HCT116 (cell line): Measurements from ENCODE around the gene NOP14. TPM values are rescaled to one million over a fixed set of nuclear protein-coding genes. Genes with fewer than 3 reads are reported as not detected.

ENCODE experiments used
- ATAC-seq: fragments of 200-7000 bp; cut with Tn5 transposase; 2 replicates; pipeline ENCODE4 v1.9.1; 2020; ENCODE audit warnings: mild to moderate bottlenecking, moderate library complexity
- BruUV-seq: library from RNA; stranded (reverse); fragments of 400-500 nt; replicated peaks from 2 replicates; lab custom pipeline; 2021; lab: Mats Ljungman, UMichigan
- CTCF ChIA-PET: fragments of 300-600 bp; sonication (Branson Sonifier 250); formaldehyde crosslinking; loops from one replicate; lab custom pipeline; 2021; ENCODE audit warnings: antibody characterized with exemption; lab: Charles Lee
- POLR2A ChIA-PET: fragments of 300-600, 350-600 bp; sonication (Branson Sonifier 250); formaldehyde crosslinking; loops from one replicate; lab custom pipeline; 2021; ENCODE audit warnings: antibody characterized with exemption; lab: Charles Lee
- RAD21 ChIA-PET, 2 experiments: fragments of 300-600 bp; sonication (Branson Sonifier 250); formaldehyde crosslinking; loops; one replicate each; lab custom pipeline; 2023; ENCODE audit warnings: low total read pairs in 2 of 2; ENCODE audit not compliant: uncharacterized antibody in 2 of 2, unreplicated experiment in 2 of 2, low non-redundant PET in 1 of 2; lab: Charles Lee
- DNase-seq: peaks from one replicate; pipeline ENCODE4 v3.0.0-alpha.2; 2010; ENCODE audit warnings: low read depth, low spot score
- H2AFZ ChIP-seq: fragments of 200-600 bp; shearing (Covaris generic), sonication (generic); 2 replicates; pipeline ENCODE4 v1.6.1; 2017; ENCODE audit warnings: low read depth, mixed run types, mixed read lengths, antibody characterized with exemption, low read length; ENCODE audit not compliant: poor library complexity, severe bottlenecking
- H3K27ac ChIP-seq: 2 replicates; pipeline ENCODE4 v1.5.1; 2012; ENCODE audit warnings: low read depth, low read length
- H3K27me3 ChIP-seq: fragments of 200-600 bp; sonication (generic); 2 replicates; pipeline ENCODE4 v1.6.1; 2016; ENCODE audit warnings: mixed run types, low read length, mixed read lengths; ENCODE audit not compliant: insufficient read depth
- H3K36me3 ChIP-seq, 2 experiments: fragments of 200-500 bp in 1 of 2; fragments of 200-600 bp in 1 of 2; sonication (Bioruptor generic) in 1 of 2; sonication (generic) in 1 of 2; 2 replicates each; pipeline versions ENCODE4 v1.5.1 to v1.6.1; 2014 to 2016; ENCODE audit warnings: low read length in 2 of 2, inconsistent platforms in 1 of 2, mixed read lengths in 1 of 2, mixed run types in 1 of 2; ENCODE audit not compliant: insufficient read depth in 2 of 2, control insufficient read depth in 1 of 2
- H3K4me1 ChIP-seq, 2 experiments: fragments of 200-600 bp in 1 of 2; sonication (generic) in 1 of 2; 2 replicates each; pipeline versions ENCODE4 v1.5.1 to v1.6.1; 2012 to 2017; ENCODE audit warnings: low read length in 2 of 2, inconsistent platforms in 1 of 2, mild to moderate bottlenecking in 1 of 2, mixed read lengths in 1 of 2, mixed run types in 1 of 2, moderate library complexity in 1 of 2; ENCODE audit not compliant: insufficient read depth in 2 of 2, control insufficient read depth in 1 of 2
- H3K4me2 ChIP-seq: fragments of 200-600 bp; sonication (generic); 2 replicates; pipeline ENCODE4 v1.6.1; 2017; ENCODE audit warnings: mixed run types, low read length, mixed read lengths
- H3K4me3 ChIP-seq, 2 experiments: fragments of 200-600 bp in 1 of 2; sonication (generic) in 1 of 2; replicated peaks in 1 of 2; 2 replicates each; pipeline ENCODE4 v1.5.1; 2011 to 2016; ENCODE audit warnings: low read length in 2 of 2, control low read depth in 1 of 2, low read depth in 1 of 2, mild to moderate bottlenecking in 1 of 2, mixed read lengths in 1 of 2, mixed run types in 1 of 2
- H3K79me2 ChIP-seq: fragments of 200-600 bp; sonication (generic); 2 replicates; pipeline ENCODE4 v1.6.1; 2017; ENCODE audit warnings: mild to moderate bottlenecking, mixed run types, low read length, moderate library complexity, mixed read lengths; ENCODE audit not compliant: insufficient read depth
- H3K9ac ChIP-seq: fragments of 200-600 bp; sonication (generic); 2 replicates; pipeline ENCODE4 v1.6.1; 2016; ENCODE audit warnings: low read length, mixed read lengths
- H3K9me2 ChIP-seq: fragments of 200-600 bp; sonication (generic), shearing (Covaris generic); 2 replicates; pipeline ENCODE4 v1.6.1; 2017; ENCODE audit warnings: mixed run types, mild to moderate bottlenecking, moderate library complexity; ENCODE audit not compliant: insufficient read depth
- H3K9me3 ChIP-seq, 2 experiments: fragments of 200-500 bp in 1 of 2; fragments of 200-600 bp in 1 of 2; sonication (Bioruptor generic) in 1 of 2; sonication (generic) in 1 of 2; 2 replicates each; pipeline ENCODE4 v1.6.1; 2014 to 2017; ENCODE audit warnings: low read length in 2 of 2, mixed read lengths in 2 of 2, inconsistent platforms in 1 of 2, low read depth in 1 of 2, mild to moderate bottlenecking in 1 of 2, mixed run types in 1 of 2, moderate library complexity in 1 of 2; ENCODE audit not compliant: control insufficient read depth in 1 of 2, insufficient read depth in 1 of 2
- H4K20me1 ChIP-seq: fragments of 200-600 bp; sonication (generic), shearing (Covaris generic); 2 replicates; pipeline ENCODE4 v1.6.1; 2017; ENCODE audit warnings: mixed run types, mild to moderate bottlenecking, moderate library complexity; ENCODE audit not compliant: insufficient read depth
- CEBPB ChIP-seq: IDR thresholded peaks from 2 replicates; pipeline ENCODE4 v1.6.1; 2012; ENCODE audit warnings: low read depth
- EGR1 ChIP-seq: IDR thresholded peaks from 2 replicates; pipeline ENCODE4 v1.6.1; 2012; ENCODE audit warnings: low read depth
- ELF1 ChIP-seq: IDR thresholded peaks from 2 replicates; pipeline ENCODE4 v1.6.1; 2012; ENCODE audit warnings: low read depth, borderline replicate concordance
- EZH2 ChIP-seq: fragments of 200-600 bp; sonication (generic); IDR thresholded peaks from 2 replicates; pipeline ENCODE4 v1.6.1; 2017; ENCODE audit warnings: antibody characterized with exemption, mixed run types
- FOSL1 ChIP-seq: IDR thresholded peaks from 2 replicates; pipeline ENCODE4 v1.6.1; 2012; ENCODE audit warnings: low read depth
- JUND ChIP-seq: IDR thresholded peaks from 2 replicates; pipeline ENCODE4 v1.6.1; 2012
- POLR2A ChIP-seq: IDR thresholded peaks from 2 replicates; pipeline ENCODE4 v1.7.0; 2011; ENCODE audit warnings: borderline replicate concordance; ENCODE audit not compliant: insufficient read depth, insufficient read length; ENCODE audit errors: extremely low read depth
- SP1 ChIP-seq: IDR thresholded peaks from 2 replicates; pipeline ENCODE4 v1.6.1; 2012; ENCODE audit warnings: low read depth
- SRF ChIP-seq: IDR thresholded peaks from 2 replicates; pipeline ENCODE4 v1.6.1; 2012; ENCODE audit warnings: low read depth
- TCF7L2 ChIP-seq: IDR thresholded peaks from 2 replicates; pipeline ENCODE4 v1.7.0; 2011; ENCODE audit warnings: borderline replicate concordance, inconsistent platforms; ENCODE audit not compliant: insufficient read depth, insufficient read length; ENCODE audit errors: extremely low read depth
- YY1 ChIP-seq: IDR thresholded peaks from 2 replicates; pipeline ENCODE4 v1.6.1; 2011; ENCODE audit warnings: low read length, low read depth, moderate library complexity, mild to moderate bottlenecking; ENCODE audit not compliant: insufficient replicate concordance; ENCODE audit errors: extremely low read depth
- ZFX ChIP-seq: fragments of 450-650 bp; IDR thresholded peaks from 2 replicates; pipeline ENCODE4 v1.6.1; 2017
- ZNF274 ChIP-seq: fragments of 200-500 bp; sonication (Bioruptor generic); IDR thresholded peaks from 2 replicates; pipeline ENCODE4 v1.6.1; 2014; ENCODE audit warnings: mild to moderate bottlenecking, low read depth, low read length, inconsistent platforms
- intact Hi-C: fragments of 100-400 bp; cut with micrococcal nuclease; formaldehyde crosslinking; loops from 2 replicates; pipeline ENCODE4 v1.10.0; 2022
- total RNA-seq: library from RNA; stranded (reverse); gene quantifications from one replicate; pipeline ENCODE4 v1.2.1, GENCODE V29; 2021; ENCODE audit not compliant: unreplicated experiment
- TF ChIP-seq, protein P1 (sequence below): IDR thresholded peaks from 2 replicates; pipeline ENCODE4 v1.6.1; 2012
- TF ChIP-seq, protein P2 (sequence below), 3 experiments: fragments of 200-600 bp in 1 of 3; sonication (generic) in 1 of 3; IDR thresholded peaks in 2 of 3; conservative IDR thresholded peaks in 1 of 3; 2 replicates each; pipeline ENCODE4 v1.5.1; 2012 to 2017; ENCODE audit warnings: low read depth in 2 of 3, low read length in 2 of 3, antibody characterized with exemption in 1 of 3, borderline replicate concordance in 1 of 3, control low read depth in 1 of 3, mild to moderate bottlenecking in 1 of 3, mixed read lengths in 1 of 3, mixed run types in 1 of 3, moderate library complexity in 1 of 3; ENCODE audit not compliant: insufficient read depth in 1 of 3
- TF ChIP-seq, protein P3 (sequence below): IDR thresholded peaks from 2 replicates; pipeline ENCODE4 v1.6.1; 2012; ENCODE audit warnings: low read depth

NOP14 gene
- total RNA-seq, 1 experiment from 2014 or later: 67.3 TPM

DNA sequence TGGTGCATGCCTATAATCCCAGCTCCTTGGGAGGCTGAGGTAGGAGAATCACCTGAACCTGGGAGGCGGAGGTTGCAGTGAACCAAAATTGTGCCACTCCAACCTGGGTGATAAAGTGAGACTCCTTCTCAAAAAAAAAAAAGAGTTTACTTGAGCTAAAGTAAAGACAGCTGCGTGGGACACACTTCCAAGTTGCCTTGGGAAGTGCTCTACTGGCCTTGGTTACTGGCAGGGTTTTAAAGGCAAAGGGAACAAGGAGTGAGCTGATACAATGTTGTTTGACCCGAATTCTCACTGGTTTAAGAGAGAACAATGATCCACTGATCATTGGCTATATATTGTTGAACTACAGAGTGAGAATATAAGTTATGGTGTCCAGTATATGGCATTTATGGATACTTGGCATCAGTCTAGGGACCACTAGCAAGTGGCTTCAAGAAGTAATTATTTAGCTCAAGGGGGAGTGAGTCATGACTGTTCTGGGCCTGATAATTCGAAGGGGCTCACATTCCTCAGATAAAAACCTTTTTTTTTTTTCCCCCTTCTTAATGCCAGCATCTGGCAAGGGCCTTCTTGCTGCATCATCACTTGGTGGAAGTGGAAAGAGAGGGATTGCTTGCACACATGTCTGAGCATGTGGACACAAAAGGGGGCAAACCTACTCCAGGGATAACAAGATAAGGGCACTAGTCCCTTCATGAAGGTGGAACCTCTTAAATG, 32.5 kb upstream of the NOP14 start:
- intact Hi-C loops: no loop called here
- no peaks in the 10 kb centered on the region for H3K4me1 ChIP-seq
- no TSS peak for BruUV-seq
- ChIA-PET POLR2A (no interaction called here), RAD21 (no interaction called here)
- no peak for DNase-seq
- no peaks in the 10 kb centered on the region for H3K9me3 ChIP-seq
- no peaks in the 10 kb centered on the region for H3K27me3 ChIP-seq
- ATAC-seq: no peak
- H3K9me2 ChIP-seq: no peaks in the 10 kb centered on the region
- H3K36me3 ChIP-seq: no peaks in the 10 kb centered on the region
- no peak for TF ChIP-seq ZFX
- no peak for TF ChIP-seq ZNF274
- TF ChIP-seq, protein P1, sequence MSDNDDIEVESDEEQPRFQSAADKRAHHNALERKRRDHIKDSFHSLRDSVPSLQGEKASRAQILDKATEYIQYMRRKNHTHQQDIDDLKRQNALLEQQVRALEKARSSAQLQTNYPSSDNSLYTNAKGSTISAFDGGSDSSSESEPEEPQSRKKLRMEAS: no peak
- no peak for TF ChIP-seq TCF7L2
- TF ChIP-seq YY1: no peak
- no peak for TF ChIP-seq EGR1
- TF ChIP-seq ELF1: no peak
- no peak for TF ChIP-seq EZH2
- TF ChIP-seq CEBPB: no peak
- TF ChIP-seq FOSL1: no peak
- TF ChIP-seq, protein P2, sequence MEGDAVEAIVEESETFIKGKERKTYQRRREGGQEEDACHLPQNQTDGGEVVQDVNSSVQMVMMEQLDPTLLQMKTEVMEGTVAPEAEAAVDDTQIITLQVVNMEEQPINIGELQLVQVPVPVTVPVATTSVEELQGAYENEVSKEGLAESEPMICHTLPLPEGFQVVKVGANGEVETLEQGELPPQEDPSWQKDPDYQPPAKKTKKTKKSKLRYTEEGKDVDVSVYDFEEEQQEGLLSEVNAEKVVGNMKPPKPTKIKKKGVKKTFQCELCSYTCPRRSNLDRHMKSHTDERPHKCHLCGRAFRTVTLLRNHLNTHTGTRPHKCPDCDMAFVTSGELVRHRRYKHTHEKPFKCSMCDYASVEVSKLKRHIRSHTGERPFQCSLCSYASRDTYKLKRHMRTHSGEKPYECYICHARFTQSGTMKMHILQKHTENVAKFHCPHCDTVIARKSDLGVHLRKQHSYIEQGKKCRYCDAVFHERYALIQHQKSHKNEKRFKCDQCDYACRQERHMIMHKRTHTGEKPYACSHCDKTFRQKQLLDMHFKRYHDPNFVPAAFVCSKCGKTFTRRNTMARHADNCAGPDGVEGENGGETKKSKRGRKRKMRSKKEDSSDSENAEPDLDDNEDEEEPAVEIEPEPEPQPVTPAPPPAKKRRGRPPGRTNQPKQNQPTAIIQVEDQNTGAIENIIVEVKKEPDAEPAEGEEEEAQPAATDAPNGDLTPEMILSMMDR (IDR thresholded peaks at IDR 0.05 in 2 of 3, conservative IDR thresholded peaks at IDR 0.05 in 1 of 3; ENCODE audit: borderline replicate concordance in 1 of 3, insufficient read depth in 1 of 3, low read depth in 2 of 3, low read length in 2 of 3): no peak
- TF ChIP-seq POLR2A: no peak
- no peak for TF ChIP-seq SP1
- TF ChIP-seq, protein P3, sequence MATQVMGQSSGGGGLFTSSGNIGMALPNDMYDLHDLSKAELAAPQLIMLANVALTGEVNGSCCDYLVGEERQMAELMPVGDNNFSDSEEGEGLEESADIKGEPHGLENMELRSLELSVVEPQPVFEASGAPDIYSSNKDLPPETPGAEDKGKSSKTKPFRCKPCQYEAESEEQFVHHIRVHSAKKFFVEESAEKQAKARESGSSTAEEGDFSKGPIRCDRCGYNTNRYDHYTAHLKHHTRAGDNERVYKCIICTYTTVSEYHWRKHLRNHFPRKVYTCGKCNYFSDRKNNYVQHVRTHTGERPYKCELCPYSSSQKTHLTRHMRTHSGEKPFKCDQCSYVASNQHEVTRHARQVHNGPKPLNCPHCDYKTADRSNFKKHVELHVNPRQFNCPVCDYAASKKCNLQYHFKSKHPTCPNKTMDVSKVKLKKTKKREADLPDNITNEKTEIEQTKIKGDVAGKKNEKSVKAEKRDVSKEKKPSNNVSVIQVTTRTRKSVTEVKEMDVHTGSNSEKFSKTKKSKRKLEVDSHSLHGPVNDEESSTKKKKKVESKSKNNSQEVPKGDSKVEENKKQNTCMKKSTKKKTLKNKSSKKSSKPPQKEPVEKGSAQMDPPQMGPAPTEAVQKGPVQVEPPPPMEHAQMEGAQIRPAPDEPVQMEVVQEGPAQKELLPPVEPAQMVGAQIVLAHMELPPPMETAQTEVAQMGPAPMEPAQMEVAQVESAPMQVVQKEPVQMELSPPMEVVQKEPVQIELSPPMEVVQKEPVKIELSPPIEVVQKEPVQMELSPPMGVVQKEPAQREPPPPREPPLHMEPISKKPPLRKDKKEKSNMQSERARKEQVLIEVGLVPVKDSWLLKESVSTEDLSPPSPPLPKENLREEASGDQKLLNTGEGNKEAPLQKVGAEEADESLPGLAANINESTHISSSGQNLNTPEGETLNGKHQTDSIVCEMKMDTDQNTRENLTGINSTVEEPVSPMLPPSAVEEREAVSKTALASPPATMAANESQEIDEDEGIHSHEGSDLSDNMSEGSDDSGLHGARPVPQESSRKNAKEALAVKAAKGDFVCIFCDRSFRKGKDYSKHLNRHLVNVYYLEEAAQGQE: no peak
- TF ChIP-seq SRF: no peak
- no peak for TF ChIP-seq JUND
- TF ChIP-seq, all 23 proteins: peak for 0
- no peak overlapping the region for H3K4me3 ChIP-seq
- H3K27ac ChIP-seq: no peak overlapping the region
- no peaks in the 10 kb centered on the region for H4K20me1 ChIP-seq
- H3K9ac ChIP-seq: no peak overlapping the region
- H2AFZ ChIP-seq: no peak overlapping the region
- H3K79me2 ChIP-seq: no peaks in the 10 kb centered on the region
- CTCF ChIA-PET: no interaction called here
- H3K4me2 ChIP-seq: no peak overlapping the region
